ENCODE data around the gene STIM1. TPM values are rescaled to one million over a fixed set of nuclear protein-coding genes. Genes with fewer than 3 reads are reported as not detected.

Gene STIM1
- total RNA-seq, 1 experiment from 2014 or later = 28.3 TPM

GRCh38 chr11:4093519-4094347 is 238.3 kb downstream of the STIM1 start:
- Histone ChIP-seq H3K4me3 (peak overlapping the region; percentile 68), H4K20me1 (ENCODE audit: insufficient read depth) (no peaks in the 10 kb centered on the region), H2AFZ (peak overlapping the region; percentile 84), H3K9me3 (ENCODE audit: insufficient read depth, low read depth) (no peaks in the 10 kb centered on the region), H3K79me2 (ENCODE audit: low read depth) (peaks cover 19% of the 10 kb centered on the region), H3K27me3 (ENCODE audit: insufficient read depth, low read depth) (no peaks in the 10 kb centered on the region), H3F3A (ENCODE audit: insufficient read depth, low read depth) (peaks cover 4% of the 10 kb centered on the region; the same call in 1 of the 2 replicates), H3K27ac (peak overlapping the region; percentile 66), H3K36me3 (ENCODE audit: low read depth) (no peaks in the 10 kb centered on the region), H3K4me2 (peak overlapping the region; percentile 88), H3K9me2 (ENCODE audit: insufficient read depth) (no peaks in the 10 kb centered on the region), H3K4me1 (replicated peaks; ENCODE audit: insufficient read depth) (peaks cover 11% of the 10 kb centered on the region; the same call in 1 of the 2 replicates)
- no peak for DNase-seq
- TF ChIP-seq, protein P1, sequence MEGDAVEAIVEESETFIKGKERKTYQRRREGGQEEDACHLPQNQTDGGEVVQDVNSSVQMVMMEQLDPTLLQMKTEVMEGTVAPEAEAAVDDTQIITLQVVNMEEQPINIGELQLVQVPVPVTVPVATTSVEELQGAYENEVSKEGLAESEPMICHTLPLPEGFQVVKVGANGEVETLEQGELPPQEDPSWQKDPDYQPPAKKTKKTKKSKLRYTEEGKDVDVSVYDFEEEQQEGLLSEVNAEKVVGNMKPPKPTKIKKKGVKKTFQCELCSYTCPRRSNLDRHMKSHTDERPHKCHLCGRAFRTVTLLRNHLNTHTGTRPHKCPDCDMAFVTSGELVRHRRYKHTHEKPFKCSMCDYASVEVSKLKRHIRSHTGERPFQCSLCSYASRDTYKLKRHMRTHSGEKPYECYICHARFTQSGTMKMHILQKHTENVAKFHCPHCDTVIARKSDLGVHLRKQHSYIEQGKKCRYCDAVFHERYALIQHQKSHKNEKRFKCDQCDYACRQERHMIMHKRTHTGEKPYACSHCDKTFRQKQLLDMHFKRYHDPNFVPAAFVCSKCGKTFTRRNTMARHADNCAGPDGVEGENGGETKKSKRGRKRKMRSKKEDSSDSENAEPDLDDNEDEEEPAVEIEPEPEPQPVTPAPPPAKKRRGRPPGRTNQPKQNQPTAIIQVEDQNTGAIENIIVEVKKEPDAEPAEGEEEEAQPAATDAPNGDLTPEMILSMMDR (conservative IDR thresholded peaks at IDR 0.05) = no peak
- no peak for TF ChIP-seq EZH2 (IDR thresholded peaks at IDR 0.05; ENCODE audit: low read depth)
- ChIA-PET CTCF (no interaction called here), POLR2A (ENCODE audit: unreplicated experiment) (no interaction called here)
- intact Hi-C loops (cut with micrococcal nuclease; ENCODE audit: unreplicated experiment) = no loop called here
- BruUV-seq (replicated peaks) = TSS peak; percentile 84

GRCh38 chr11:4094348-4095291 is 239.2 kb downstream of the STIM1 start, which contains the start of gene RRM1:
Gene RRM1, plus strand, starts transcription at chr11:4094799. Its CDS starts 214 bp downstream, at chr11:4095013.
- peak; percentile 66 to 78 for DNase-seq
- POLR2A ChIA-PET (ENCODE audit: unreplicated experiment) = no interaction called here
- intact Hi-C loops (cut with micrococcal nuclease; ENCODE audit: unreplicated experiment) = no loop called here

More at GRCh38 chr11:4094348-4095291, 239.2 kb downstream of the STIM1 start, which contains the start of gene RRM1:
- H3K27me3 ChIP-seq (ENCODE audit: insufficient read depth, low read depth) = no peaks in the 10 kb centered on the region
- H3K27ac ChIP-seq = peak within 1 kb of the TSS; percentile 66
- H2AFZ ChIP-seq = peak within 1 kb of the TSS; percentile 84
- peak within 1 kb of the TSS; percentile 88 for H3K4me2 ChIP-seq
- H3K9me3 ChIP-seq (ENCODE audit: insufficient read depth, low read depth) = no peaks in the 10 kb centered on the region
- peaks cover 4% of the 10 kb centered on the region; the same call in 1 of the 2 replicates for H3F3A ChIP-seq (ENCODE audit: insufficient read depth, low read depth)
- TSS peak; percentile 41 for BruUV-seq (replicated peaks)
- CTCF ChIA-PET = no interaction called here
- H3K79me2 ChIP-seq (ENCODE audit: low read depth) = peaks cover 19% of the 10 kb centered on the region
- peaks cover 11% of the 10 kb centered on the region; the same call in 1 of the 2 replicates for H3K4me1 ChIP-seq (replicated peaks; ENCODE audit: insufficient read depth)
- TF ChIP-seq, protein P1 (conservative IDR thresholded peaks at IDR 0.05) = no peak
- no peaks in the 10 kb centered on the region for H4K20me1 ChIP-seq (ENCODE audit: insufficient read depth)
- H3K4me3 ChIP-seq = peak within 1 kb of the TSS; percentile 68
- no peaks in the 10 kb centered on the region for H3K9me2 ChIP-seq (ENCODE audit: insufficient read depth)
- H3K36me3 ChIP-seq (ENCODE audit: low read depth) = no peaks in the 10 kb centered on the region
